Mesenteric fat pad (tissue), 1 donor: Measurements from ENCODE around the gene DHRS13. TPM values are rescaled to one million over a fixed set of nuclear protein-coding genes. Genes with fewer than 3 reads are reported as not detected.
"Not testable (repeated sequence)": the region's sequence is repeated elsewhere in the genome, so short reads cannot be mapped to it uniquely, and the experiment has no call there.

ENCODE experiments used
- DNase-seq: peaks from one replicate; pipeline ENCODE4 v3.0.0-alpha.2; 2020; ENCODE audit warnings: low spot score
- microRNA-seq: library from miRNA; unstranded; fragments of <30 nt; microRNA quantifications from one replicate; pipeline ENCODE4 v1.2.0, GENCODE V29; 2020; ENCODE audit warnings: borderline number of aligned reads
- total RNA-seq: library from RNA; stranded (reverse); fragmentation: NEBNext Ultra II Directional; extraction: Animal tissue kit (Norgen Biotek cat#: 25700); gene quantifications from one replicate; pipeline ENCODE4 v1.2.1, GENCODE V29; 2021
- donor health status: DM: yes; HTN: yes; CAD: no.

Gene DHRS13
- total RNA-seq, 1 donor from 2014 or later: 5.5 TPM

GRCh38 chr17:28861393-28862203 is 41.3 kb downstream of the DHRS13 start:
- DNase-seq: no peak

GRCh38 chr17:28860363-28860808 is 42.5 kb downstream of the DHRS13 start:
- DNase-seq: no peak

GRCh38 chr17:28858801-28859355 is 44.0 kb downstream of the DHRS13 start:
- no peak for DNase-seq

GRCh38 chr17:28857905-28858800 is 44.7 kb downstream of the DHRS13 start:
- DNase-seq: no peak

- no peak for DNase-seq
Observed at GRCh38 chr17:28856028-28856574, 46.8 kb downstream of the DHRS13 start.

- DNase-seq: no peak
Observed at GRCh38 chr17:28855336-28855679, 47.6 kb downstream of the DHRS13 start.

- peak; percentile 94 for DNase-seq
Observed at GRCh38 chr17:28854457-28855335, 48.2 kb downstream of the DHRS13 start, which contains the start of gene ERAL1. Gene ERAL1 (plus strand): TSS chr17:28855016. CDS start chr17:28855035, 19 bp downstream.

GRCh38 chr17:28853295-28853694 is 49.6 kb downstream of the DHRS13 start:
- DNase-seq: no peak

GRCh38 chr17:28849281-28849680 is 53.6 kb downstream of the DHRS13 start:
- no peak for DNase-seq

- not testable (repeated sequence) for DNase-seq
Observed at GRCh38 chr17:28848667-28849066, 54.2 kb downstream of the DHRS13 start.

Small RNAs within 50 kb of the gene (microRNA-seq; reads per million reads assigned to microRNA genes)
- not detected for gene MIR451B

Other genes with a start within 250 kb of the DHRS13 start
- gene SDF2, start 241.2 kb downstream of the DHRS13 start, total RNA-seq: 41.8 TPM
- 76.6 TPM for gene SUPT6H, start 240.9 kb downstream of the DHRS13 start, total RNA-seq
- gene PROCA1, start 191.2 kb downstream of the DHRS13 start, total RNA-seq: 1.3 TPM
- 43.3 TPM for gene RAB34, start 185.2 kb downstream of the DHRS13 start, total RNA-seq
- gene RPL23A, start 183.1 kb downstream of the DHRS13 start, total RNA-seq: 1,078 TPM
- 3.4 TPM for gene TLCD1, start 176.8 kb downstream of the DHRS13 start, total RNA-seq
- gene NEK8, start 174.3 kb downstream of the DHRS13 start, total RNA-seq: 2.3 TPM
- 17.5 TPM for gene TRAF4, start 159.1 kb downstream of the DHRS13 start, total RNA-seq
- gene FAM222B, start 60.3 kb downstream of the DHRS13 start, total RNA-seq: 32.0 TPM
- gene ERAL1, start 48.1 kb downstream of the DHRS13 start, total RNA-seq: 26.3 TPM
- 126 TPM for gene FLOT2, start 5.3 kb downstream of the DHRS13 start, total RNA-seq
- gene PHF12, start 48.4 kb upstream of the DHRS13 start, total RNA-seq: 29.3 TPM
- gene SEZ6, start 103.0 kb upstream of the DHRS13 start, total RNA-seq: not detected
- gene PIPOX, start 140.1 kb upstream of the DHRS13 start, total RNA-seq: 1.3 TPM